GM12878 (cell line): ENCODE data around the gene PPRC1. TPM values are rescaled to one million over a fixed set of nuclear protein-coding genes. Genes with fewer than 3 reads are reported as not detected.

ENCODE experiments used
- ATAC-seq: fragments of 200-7000 bp; cut with Tn5 transposase; 3 replicates; pipeline ENCODE4 v1.9.1; 2020; ENCODE audit warnings: mild to moderate bottlenecking, moderate library complexity
- Bru-seq: library from RNA; stranded (reverse); fragments of 400-500 nt; gene quantifications from one replicate; lab custom pipeline; 2021; lab: Mats Ljungman, UMichigan
- BruChase-seq, 2 experiments: library from RNA; stranded (reverse); fragments of 400-500 nt; gene quantifications; one replicate each; lab custom pipeline; 2021; lab: Mats Ljungman, UMichigan
- BruUV-seq: library from RNA; stranded (reverse); fragments of 400-500 nt; replicated peaks from 2 replicates; lab custom pipeline; 2021; lab: Mats Ljungman, UMichigan
- CTCF ChIA-PET: fragments of 300-600 bp; sonication (Branson Sonifier 250); formaldehyde crosslinking; extraction: SDS; loops from one replicate; lab custom pipeline; 2021; ENCODE audit warnings: inconsistent platforms; lab: Yijun Ruan, JAX
- POLR2A ChIA-PET: fragments of 350-600 bp; formaldehyde crosslinking; extraction: SDS; loops from one replicate; lab custom pipeline; 2021; ENCODE audit warnings: inconsistent platforms; lab: Charles Lee
- RAD21 ChIA-PET: fragments of 300-600 bp; sonication (Branson Sonifier 250); formaldehyde crosslinking; loops from one replicate; lab custom pipeline; 2023; ENCODE audit warnings: antibody characterized with exemption; ENCODE audit not compliant: unreplicated experiment; lab: Charles Lee
- SMC1A ChIA-PET: fragments of 300-600 bp; sonication (Branson Sonifier 250); formaldehyde crosslinking; loops from one replicate; lab custom pipeline; 2023; ENCODE audit not compliant: unreplicated experiment, uncharacterized antibody; lab: Charles Lee
- DNase-seq: peaks from one replicate; pipeline ENCODE4 v3.0.0-alpha.2; 2011; ENCODE audit warnings: low read depth, low spot score
- FAIRE-seq: peaks from 3 replicates; lab custom pipeline; 2011; peaks lifted over from hg19 to GRCh38; lab: Jason Lieb, UNC
- H2AFZ ChIP-seq: 2 replicates; pipeline ENCODE4 v1.6.0; 2011; ENCODE audit warnings: low read depth, low read length, control low read depth; ENCODE audit not compliant: control insufficient read depth
- H3K27ac ChIP-seq: 2 replicates; pipeline ENCODE4 v1.5.1; 2011; ENCODE audit warnings: control low read depth; ENCODE audit not compliant: control insufficient read depth, insufficient read depth
- H3K27me3 ChIP-seq, 2 experiments: replicated peaks in 1 of 2; 2 replicates each; pipeline versions ENCODE4 v1.6.0 to v1.6.1; 2011; ENCODE audit warnings: low read length in 1 of 2; ENCODE audit not compliant: control insufficient read depth in 2 of 2, insufficient read depth in 2 of 2
- H3K36me3 ChIP-seq, 2 experiments: 2 replicates each; pipeline ENCODE4 v1.5.1; 2011; ENCODE audit warnings: low read length in 1 of 2; ENCODE audit not compliant: control insufficient read depth in 2 of 2, insufficient read depth in 2 of 2
- H3K4me1 ChIP-seq: 2 replicates; pipeline ENCODE4 v1.6.1; 2011; ENCODE audit warnings: mild to moderate bottlenecking, low read length, moderate library complexity, mixed read lengths; ENCODE audit not compliant: control insufficient read depth, insufficient read depth
- H3K4me2 ChIP-seq: 2 replicates; pipeline ENCODE4 v1.6.0; 2011; ENCODE audit warnings: control low read depth; ENCODE audit not compliant: control insufficient read depth, insufficient read depth
- H3K4me3 ChIP-seq: fragments of 200-600 bp; sonication (generic); 2 replicates; pipeline ENCODE4 v1.5.1; 2016
- H3K79me2 ChIP-seq: 2 replicates; pipeline ENCODE4 v1.6.0; 2011; ENCODE audit warnings: low read length; ENCODE audit not compliant: control insufficient read depth, insufficient read depth
- H3K9ac ChIP-seq: 2 replicates; pipeline ENCODE4 v1.8.0; 2011; ENCODE audit warnings: low read length, control low read depth, mixed read lengths; ENCODE audit not compliant: control insufficient read depth, insufficient read depth
- H3K9me3 ChIP-seq: replicated peaks from 3 replicates; pipeline ENCODE4 v1.5.1; 2011; ENCODE audit warnings: mild to moderate bottlenecking, low read length; ENCODE audit not compliant: control insufficient read depth, insufficient read depth
- H4K20me1 ChIP-seq: 2 replicates; pipeline ENCODE4 v1.6.0; 2011; ENCODE audit not compliant: control insufficient read depth, insufficient read depth
- ATF2 ChIP-seq: IDR thresholded peaks from 2 replicates; pipeline ENCODE4 v1.6.1; 2012; ENCODE audit warnings: low read length, inconsistent platforms
- BCLAF1 ChIP-seq: fragments of 450-650 bp; IDR thresholded peaks from 2 replicates; pipeline ENCODE4 v1.6.1; 2017; ENCODE audit warnings: antibody characterized with exemption, mild to moderate bottlenecking, moderate library complexity
- BRCA1 ChIP-seq: IDR thresholded peaks from 2 replicates; pipeline ENCODE4 v1.6.1; 2011; ENCODE audit warnings: low read depth, low read length, improper control_type of control experiment
- CHD4 ChIP-seq: fragments of 200-600 bp; sonication (generic); IDR thresholded peaks from 2 replicates; pipeline ENCODE4 v1.6.1; 2016; ENCODE audit warnings: mild to moderate bottlenecking
- NFXL1 ChIP-seq: fragments of 450-650 bp; IDR thresholded peaks from 2 replicates; pipeline ENCODE4 v1.6.1; 2017; ENCODE audit warnings: antibody characterized with exemption, mild to moderate bottlenecking, borderline replicate concordance
- SMAD1 ChIP-seq: fragments of 450-650 bp; IDR thresholded peaks from 2 replicates; pipeline ENCODE4 v1.6.1; 2018; ENCODE audit warnings: mild to moderate bottlenecking, low read depth; ENCODE audit not compliant: partially characterized antibody
- ZBTB11 ChIP-seq: fragments of 450-650 bp; formaldehyde crosslinking; IDR thresholded peaks from 2 replicates; pipeline ENCODE4 v1.5.0; 2022; ENCODE audit warnings: mild to moderate bottlenecking, missing genetic modification characterization
- ZNF274 ChIP-seq: IDR thresholded peaks from one replicate; pipeline ENCODE4 v1.8.0; 2011; ENCODE audit not compliant: insufficient read length, insufficient read depth
- WGBS: methylation state at CpG from one replicate; pipeline ENCODE4 v1.1.6; 2016; ENCODE audit warnings: low lambda C conversion rate; ENCODE audit not compliant: insufficient replicate concordance, insufficient coverage; ENCODE audit errors: missing lambda C conversion rate; 5-methylcytosine and 5-hydroxymethylcytosine counted together
- in situ Hi-C: fragments of 300-500 bp; cut with MboI; formaldehyde crosslinking; loops from 9 replicates; pipeline ENCODE4 v1.14.3; 2018; ENCODE audit warnings: mixed read lengths
- intact Hi-C: fragments of 100-400 bp; cut with micrococcal nuclease; formaldehyde crosslinking; loops from one replicate; pipeline ENCODE4 v1.14.2; 2022; ENCODE audit not compliant: unreplicated experiment
- long read RNA-seq, 2 experiments: library from polyadenylated mRNA; unstranded; transcript quantifications; one replicate each; pipeline ENCODE4 v2.0.0, GENCODE V29; 2019 to 2020
- polyA minus RNA-seq, 3 experiments: library from RNA; depleted of rRNA, polyadenylated mRNA; stranded (reverse); fragments of >200 nt; gene quantifications; 2 replicates each; pipeline ENCODE4 v1.2.3, GENCODE V29; 2011
- polyA plus RNA-seq, 11 experiments: library from polyadenylated mRNA; depleted of rRNA in 4 of 11; unstranded in 6 of 11; stranded (reverse) in 5 of 11; fragments of >200 nt; fragmentation: Nextera tagmentation in 4 of 11; fragmentation: Illumina TruSeq in 1 of 11; extraction: Ambion mirVana in 4 of 11; extraction: Trizol in 1 of 11; gene quantifications; 1 replicate in 1 of 11; 2 replicates in 10 of 11; pipeline versions ENCODE4 v1.2.1 to v1.2.3, GENCODE V29; 2011 to 2016; ENCODE audit warnings: inconsistent platforms in 2 of 11, missing spikeins in 2 of 11, low read depth in 1 of 11
- total RNA-seq, 4 experiments: library from RNA; depleted of rRNA in 3 of 4; stranded (reverse); fragments of >200 nt in 3 of 4; fragmentation: Illumina TruSeq in 1 of 4; extraction: Trizol in 1 of 4; gene quantifications; 2 replicates each; pipeline versions ENCODE4 v1.2.1 to v1.2.3, GENCODE V29; 2013 to 2021

The PPRC1 gene
- total RNA-seq (2013; cell fraction: nucleolus; rRNA removed), result 71.3 and 80.3 TPM in 2 replicates
- total RNA-seq (2014; rRNA removed) (23.4 and 25.1 TPM in 2 replicates), total RNA-seq (2014; rRNA removed; fragmentation: Illumina TruSeq; extraction: Trizol) (18.7 and 19.2 TPM in 2 replicates), total RNA-seq (2021) (59.6 and 69.8 TPM in 2 replicates), polyA plus RNA-seq (2011; rRNA removed) (9.6 and 22.3 TPM in 2 replicates), polyA plus RNA-seq (2014; fragmentation: Illumina TruSeq; extraction: Trizol) (42.1 and 55.9 TPM in 2 replicates), polyA plus RNA-seq (2014; fragmentation: Nextera tagmentation; extraction: Ambion mirVana) (10 to 100 TPM; 13.1 to 15.2 TPM), polyA plus RNA-seq (2014; rRNA removed) (44.1 and 54.3 TPM in 2 replicates), polyA plus RNA-seq (2016; fragmentation: Nextera tagmentation; extraction: Ambion mirVana) (10 to 100 TPM; 39.6 to 40.6 TPM), polyA minus RNA-seq (2011; rRNA and poly(A)+ RNA removed) (43.2 and 45.6 TPM in 2 replicates), Bru-seq, nascent RNA (percentile 88 among the genes with signal in this experiment), BruChase-seq, experiment 1, labeled RNA remaining after a 6-hour chase (percentile 90 among the genes with signal in this experiment), BruChase-seq, experiment 2, labeled RNA remaining after a 2-hour chase (percentile 94 among the genes with signal in this experiment)
- 22.2 TPM for polyA plus RNA-seq (2011; ENCODE audit: low read depth)
- polyA plus RNA-seq (2011; cell fraction: cytosol; rRNA removed), result 21.8 and 22.9 TPM in 2 replicates
- 57.4 and 75.8 TPM in 2 replicates for polyA plus RNA-seq (2011; cell fraction: nucleus; rRNA removed)
- 23.6 and 36.1 TPM in 2 replicates for polyA plus RNA-seq (2012)
- polyA minus RNA-seq (2011; cell fraction: cytosol; rRNA and poly(A)+ RNA removed), result 23.9 and 24.7 TPM in 2 replicates
- 23.0 and 50.0 TPM in 2 replicates for polyA minus RNA-seq (2011; cell fraction: nucleus; rRNA and poly(A)+ RNA removed)
- long read RNA-seq, experiment 1, full-length matches to known transcripts, result 4 of 8 reads
- long read RNA-seq, experiment 1, partial matches to known transcripts, result 4 of 8 reads
- long read RNA-seq, experiment 1, other reads (novel, unspliced or antisense), result 0 of 8 reads
- long read RNA-seq, experiment 2, partial matches to known transcripts, result 9 of 10 reads
- long read RNA-seq, experiment 2, other reads (novel, unspliced or antisense), result 0 of 10 reads

- no TSS peak for BruUV-seq
- TF ChIP-seq NFXL1 (no peak), SMAD1 (no peak), BCLAF1 (no peak), ATF2 (no peak), ZBTB11 (CRISPR knock-in tag) (peak; percentile 43; the same call in 1 of the 2 replicates), BRCA1 (no peak), CHD4 (no peak), ZNF274 (no peak)
Observed at GRCh38 chr10:102132563-102133372, at the start of gene PPRC1. Gene PPRC1, plus strand, starts transcription at chr10:102133040. Its CDS starts 29 bp downstream, at chr10:102133069.

More at GRCh38 chr10:102132563-102133372, at the start of gene PPRC1:
- H3K4me2 ChIP-seq, result peak within 1 kb of the TSS; percentile 89
- H3K4me3 ChIP-seq, result peak within 1 kb of the TSS; percentile 93
- peaks cover 10% of the 10 kb centered on the region for H3K4me1 ChIP-seq
- intact Hi-C loops (loop anchor here (1.0 kb wide), 2 partner anchors 12 to 20 kb away; partner anchors contain the start of genes LDB1 and NOLC1), in situ Hi-C loops (no loop called here)
- peaks cover 1 to 3% of the 10 kb centered on the region in 2 experiments; a peak in 3 of 4 replicates for H3K36me3 ChIP-seq
- H3K79me2 ChIP-seq, result peaks cover 52% of the 10 kb centered on the region
- H3K9me3 ChIP-seq, result no peaks in the 10 kb centered on the region
- H3K9ac ChIP-seq, result peak within 1 kb of the TSS; percentile 82
- RAD21 ChIA-PET, result interaction anchor here (0.6 to 1.6 kb wide), 3 partner anchors 18 to 21 kb away, joined by 3 to 6 read pairs (median 3); partner anchors contain the start of gene NOLC1
- peak; percentile 98 for FAIRE-seq
- H3K27me3 ChIP-seq, result no peaks in the 10 kb centered on the region
- no peaks in the 10 kb centered on the region for H4K20me1 ChIP-seq
- ATAC-seq, result peak; percentile 95
- SMC1A ChIA-PET, result interaction anchor here (0.6 to 3.0 kb wide), 6 partner anchors 11 to 118 kb away, joined by 3 to 16 read pairs (median 6); partner anchors contain the start of gene NOLC1
- peak within 1 kb of the TSS; percentile 100 for H2AFZ ChIP-seq
- H3K27ac ChIP-seq, result peak within 1 kb of the TSS; percentile 75
- CTCF ChIA-PET, result interaction anchor here (0.5 to 3.2 kb wide), 13 partner anchors 10 to 319 kb away, joined by 3 to 24 read pairs (median 3); partner anchors contain the start of genes CUEDC2 and NOLC1
- POLR2A ChIA-PET, result interaction anchor here (0.6 to 2.9 kb wide), 4 partner anchors 14 to 317 kb away, joined by 4 to 19 read pairs (median 8); partner anchors contain the start of genes GBF1 and NOLC1
- 1% methylated on average over 58 of the region's 64 CpGs for WGBS
- DNase-seq, result peak; percentile 97
